H1 (cell line): Measurements from ENCODE around the gene L3MBTL1. TPM values are rescaled to one million over a fixed set of nuclear protein-coding genes. Genes with fewer than 3 reads are reported as not detected.

Source experiments
- CTCF ChIA-PET: fragments of 300-600 bp; sonication (Branson Sonifier 250); formaldehyde crosslinking; loops from one replicate; lab custom pipeline; 2021; ENCODE audit not compliant: partially characterized antibody; lab: Charles Lee
- POLR2A ChIA-PET: fragments of 300-600 bp; sonication (Branson Sonifier 250); formaldehyde crosslinking; loops from one replicate; lab custom pipeline; 2021; ENCODE audit warnings: inconsistent platforms; ENCODE audit not compliant: partially characterized antibody; lab: Charles Lee
- DNase-seq, 2 experiments: peaks; one replicate each; pipeline versions ENCODE4 v3.0.0 to v3.0.0-alpha.2; 2010 to 2022; ENCODE audit warnings: low spot score in 2 of 2, low read depth in 1 of 2, mixed read lengths in 1 of 2
- FAIRE-seq: peaks from 2 replicates; lab custom pipeline; 2011; peaks lifted over from hg19 to GRCh38; lab: Jason Lieb, UNC
- H2AFZ ChIP-seq: 2 replicates; pipeline ENCODE4 v1.8.1; 2012; ENCODE audit warnings: low read length, inconsistent platforms
- H2AK5ac ChIP-seq: 2 replicates; pipeline ENCODE4 v1.6.1; 2013; ENCODE audit warnings: low read depth, low read length
- H2BK120ac ChIP-seq: replicated peaks from 2 replicates; pipeline ENCODE3; 2013; ENCODE audit warnings: low read depth, low read length, inconsistent platforms
- H2BK12ac ChIP-seq: 2 replicates; pipeline ENCODE4 v1.6.1; 2013; ENCODE audit warnings: low read depth, low read length
- H2BK15ac ChIP-seq: 2 replicates; pipeline ENCODE4 v1.6.1; 2013; ENCODE audit warnings: low read length
- H2BK20ac ChIP-seq: 2 replicates; pipeline ENCODE4 v1.6.1; 2013; ENCODE audit warnings: low read length
- H2BK5ac ChIP-seq: 2 replicates; pipeline ENCODE4 v1.6.1; 2013; ENCODE audit warnings: low read depth, low read length
- H3K14ac ChIP-seq: 2 replicates; pipeline ENCODE4 v1.6.1; 2013; ENCODE audit warnings: inconsistent platforms; ENCODE audit not compliant: insufficient read length
- H3K18ac ChIP-seq: 2 replicates; pipeline ENCODE4 v1.6.1; 2013; ENCODE audit warnings: low read length; ENCODE audit errors: extremely low read depth
- H3K23ac ChIP-seq: 2 replicates; pipeline ENCODE4 v1.6.1; 2013; ENCODE audit warnings: inconsistent platforms; ENCODE audit not compliant: insufficient read length
- H3K23me2 ChIP-seq: 2 replicates; pipeline ENCODE4 v1.6.1; 2013; ENCODE audit warnings: low read depth, low read length
- H3K27ac ChIP-seq: 2 replicates; pipeline ENCODE4 v1.6.1; 2011; ENCODE audit warnings: low read depth, low read length, inconsistent platforms
- H3K27me3 ChIP-seq, 4 experiments: replicated peaks in 1 of 4; 1 replicate in 1 of 4; 2 replicates in 3 of 4; pipeline versions ENCODE4 v1.6.1 to v1.8.1; 2011 to 2013; ENCODE audit warnings: low read length in 3 of 4, mild to moderate bottlenecking in 3 of 4, inconsistent platforms in 2 of 4, mixed read lengths in 2 of 4, moderate library complexity in 1 of 4; ENCODE audit not compliant: control insufficient read depth in 3 of 4, insufficient read depth in 3 of 4; ENCODE audit errors: extremely low read depth in 1 of 4
- H3K36me3 ChIP-seq, 4 experiments: 2 replicates each; pipeline versions ENCODE4 v1.6.1 to v1.8.1; 2011 to 2013; ENCODE audit warnings: mild to moderate bottlenecking in 4 of 4, low read length in 3 of 4, moderate library complexity in 2 of 4, control low read depth in 1 of 4, inconsistent platforms in 1 of 4; ENCODE audit not compliant: insufficient read depth in 4 of 4, control insufficient read depth in 2 of 4
- H3K4ac ChIP-seq: replicated peaks from 2 replicates; pipeline ENCODE3; 2013; ENCODE audit warnings: low read length, low read depth, mixed read lengths, inconsistent platforms; ENCODE audit not compliant: insufficient read length
- H3K4me1 ChIP-seq, 4 experiments: replicated peaks in 1 of 4; 1 replicate in 1 of 4; 2 replicates in 3 of 4; pipeline versions ENCODE4 v1.6.1 to v1.8.1; 2011 to 2013; ENCODE audit warnings: low read length in 3 of 4, inconsistent platforms in 2 of 4, mixed read lengths in 1 of 4; ENCODE audit not compliant: insufficient read depth in 4 of 4, control insufficient read depth in 3 of 4
- H3K4me2 ChIP-seq, 2 experiments: 2 replicates each; pipeline versions ENCODE4 v1.6.1 to v1.8.1; 2011 to 2013; ENCODE audit warnings: low read depth in 2 of 2, low read length in 2 of 2, control low read depth in 1 of 2, inconsistent platforms in 1 of 2, mild to moderate bottlenecking in 1 of 2; ENCODE audit not compliant: insufficient read depth in 1 of 2
- H3K4me3 ChIP-seq, 4 experiments: fragments of 200-600, 300-600 bp in 1 of 4; sonication (generic), shearing (Covaris generic), sonication (Bioruptor Twin) in 1 of 4; 2 replicates each; pipeline versions ENCODE4 v1.5.1 to v1.8.1; 2011 to 2016; ENCODE audit warnings: low read length in 4 of 4, low read depth in 3 of 4, control low read depth in 2 of 4, inconsistent platforms in 2 of 4, mild to moderate bottlenecking in 2 of 4, mixed read lengths in 1 of 4, moderate library complexity in 1 of 4; ENCODE audit not compliant: insufficient read depth in 2 of 4; ENCODE audit errors: extremely low read depth in 1 of 4
- H3K56ac ChIP-seq: replicated peaks from 2 replicates; pipeline ENCODE3; 2013; ENCODE audit warnings: low read depth, mild to moderate bottlenecking, mixed read lengths, low read length, inconsistent platforms; ENCODE audit not compliant: insufficient read length
- H3K79me1 ChIP-seq: 2 replicates; pipeline ENCODE4 v1.6.1; 2013; ENCODE audit warnings: low read depth, low read length, control low read depth
- H3K79me2 ChIP-seq, 2 experiments: 2 replicates each; pipeline versions ENCODE4 v1.6.1 to v1.8.1; 2012 to 2013; ENCODE audit warnings: low read length in 2 of 2, mild to moderate bottlenecking in 2 of 2, inconsistent platforms in 1 of 2; ENCODE audit not compliant: insufficient read depth in 2 of 2, control insufficient read depth in 1 of 2
- H3K9ac ChIP-seq, 4 experiments: replicated peaks in 1 of 4; 1 replicate in 1 of 4; 2 replicates in 3 of 4; pipeline versions ENCODE4 v1.6.1 to v1.8.1; 2011 to 2013; ENCODE audit warnings: low read depth in 3 of 4, low read length in 3 of 4, control low read depth in 2 of 4, mild to moderate bottlenecking in 2 of 4, moderate library complexity in 2 of 4, inconsistent platforms in 1 of 4; ENCODE audit errors: extremely low read depth in 1 of 4
- H3K9me3 ChIP-seq, 2 experiments: 2 replicates each; pipeline versions ENCODE4 v1.6.1 to v1.8.1; 2012 to 2013; ENCODE audit warnings: mild to moderate bottlenecking in 2 of 2, moderate library complexity in 2 of 2, control low read depth in 1 of 2, inconsistent platforms in 1 of 2, low read depth in 1 of 2, low read length in 1 of 2, mixed read lengths in 1 of 2; ENCODE audit not compliant: insufficient read depth in 2 of 2
- H4K20me1 ChIP-seq, 2 experiments: replicated peaks in 1 of 2; 2 replicates each; pipeline versions ENCODE3 to v1.8.1; 2011 to 2013; ENCODE audit warnings: inconsistent platforms in 2 of 2, low read length in 2 of 2, mild to moderate bottlenecking in 1 of 2; ENCODE audit not compliant: insufficient read depth in 2 of 2, control insufficient read depth in 1 of 2
- H4K5ac ChIP-seq: 2 replicates; pipeline ENCODE4 v1.6.1; 2013; ENCODE audit warnings: low read length, low read depth, mixed read lengths, inconsistent platforms; ENCODE audit not compliant: insufficient read length
- H4K8ac ChIP-seq: 2 replicates; pipeline ENCODE4 v1.8.0; 2013; ENCODE audit warnings: mild to moderate bottlenecking, moderate library complexity, low read length, inconsistent platforms; ENCODE audit not compliant: insufficient read depth; ENCODE audit errors: extremely low read depth
- H4K91ac ChIP-seq: replicated peaks from 2 replicates; pipeline ENCODE3; 2013; ENCODE audit warnings: low read length, mixed read lengths, inconsistent platforms; ENCODE audit not compliant: insufficient read length
- ATF2 ChIP-seq: IDR thresholded peaks from 2 replicates; pipeline ENCODE4 v1.6.1; 2012; ENCODE audit warnings: low read length, inconsistent platforms
- CEBPB ChIP-seq: IDR thresholded peaks from 2 replicates; pipeline ENCODE4 v1.6.1; 2012; ENCODE audit warnings: low read depth, low read length
- CTBP2 ChIP-seq: IDR thresholded peaks from 2 replicates; pipeline ENCODE4 v1.7.0; 2011; ENCODE audit warnings: borderline replicate concordance, mild to moderate bottlenecking, moderate library complexity, mixed read lengths, low read length; ENCODE audit not compliant: insufficient read depth, insufficient read length
- EZH2 ChIP-seq: fragments of 200-600 bp; sonication (generic); IDR thresholded peaks from 2 replicates; pipeline ENCODE4 v1.7.1; 2012; ENCODE audit warnings: low read depth, mild to moderate bottlenecking, moderate library complexity, low read length, inconsistent platforms; ENCODE audit not compliant: severe bottlenecking
- GTF2F1 ChIP-seq: IDR thresholded peaks from 2 replicates; pipeline ENCODE4 v1.6.1; 2012; ENCODE audit warnings: low read depth, low read length, improper control_type of control experiment, borderline replicate concordance
- KDM4A ChIP-seq: IDR thresholded peaks from one replicate; pipeline ENCODE4 v1.7.1; 2012; ENCODE audit warnings: low read depth, mild to moderate bottlenecking, moderate library complexity, low read length, inconsistent platforms; ENCODE audit not compliant: severe bottlenecking
- KDM5A ChIP-seq: fragments of 200-600 bp; IDR thresholded peaks from 2 replicates; pipeline ENCODE4 v1.7.1; 2012; ENCODE audit warnings: mild to moderate bottlenecking, low read length, inconsistent platforms, mixed read lengths
- PHF8 ChIP-seq: fragments of 200-600 bp; sonication (generic); conservative IDR thresholded peaks from 2 replicates; pipeline ENCODE4 v1.7.1; 2012; ENCODE audit warnings: low read depth, mild to moderate bottlenecking, inconsistent platforms, low read length, moderate library complexity
- RAD21 ChIP-seq, 2 experiments: IDR thresholded peaks in 1 of 2; conservative IDR thresholded peaks in 1 of 2; 2 replicates each; pipeline ENCODE4 v1.6.1; 2011; ENCODE audit warnings: low read depth in 2 of 2, low read length in 2 of 2, improper control_type of control experiment in 1 of 2, inconsistent platforms in 1 of 2, mild to moderate bottlenecking in 1 of 2, moderate library complexity in 1 of 2
- SIN3A ChIP-seq, 2 experiments: IDR thresholded peaks in 1 of 2; conservative IDR thresholded peaks in 1 of 2; 2 replicates each; pipeline ENCODE4 v1.6.1; 2011 to 2012; ENCODE audit warnings: low read length in 2 of 2, improper control_type of control experiment in 1 of 2, low read depth in 1 of 2, mild to moderate bottlenecking in 1 of 2
- TAF7 ChIP-seq: optimal IDR thresholded peaks from 2 replicates; pipeline ENCODE3; 2011; ENCODE audit warnings: low read depth, mild to moderate bottlenecking, inconsistent platforms, low read length, moderate library complexity, borderline replicate concordance
- WGBS, 2 experiments: shearing (Covaris generic) in 1 of 2; methylation state at CpG; one replicate each; pipeline versions ENCODE4 v1.1.6 to v1.1.7; 2013 to 2015; ENCODE audit warnings: low lambda C conversion rate in 2 of 2, mixed read lengths in 2 of 2, inconsistent platforms in 1 of 2, low coverage in 1 of 2, missing lambda C conversion rate in 1 of 2; ENCODE audit not compliant: insufficient replicate concordance in 2 of 2, insufficient coverage in 1 of 2, insufficient read length in 1 of 2; ENCODE audit errors: extremely low coverage in 1 of 2, missing lambda C conversion rate in 1 of 2; 5-methylcytosine and 5-hydroxymethylcytosine counted together
- polyA plus RNA-seq, 7 experiments: library from polyadenylated mRNA; depleted of rRNA in 3 of 7; stranded (reverse) in 5 of 7; unstranded in 2 of 7; fragments of >200 nt in 5 of 7; fragments of 200-250 nt in 2 of 7; gene quantifications; 1 replicate in 5 of 7; 2 replicates in 1 of 7; 4 replicates in 1 of 7; pipeline versions ENCODE4 v1.2.1 to v1.2.3, GENCODE V29; 2011 to 2013; ENCODE audit warnings: missing spikeins in 2 of 7, mixed read lengths in 2 of 7
- total RNA-seq: library from RNA; stranded (reverse); fragmentation: NEBNext Ultra II Directional; extraction: Animal tissue kit (Norgen Biotek cat#: 25700); gene quantifications from 2 replicates; pipeline ENCODE4 v1.2.1, GENCODE V29; 2021

L3MBTL1 gene
- total and polyA plus RNA-seq, 2 of the 8 experiments (the other 6 are each of a cell fraction or from before 2014, with no cell fraction given) = 11.9 to 17.0 TPM

DNA sequence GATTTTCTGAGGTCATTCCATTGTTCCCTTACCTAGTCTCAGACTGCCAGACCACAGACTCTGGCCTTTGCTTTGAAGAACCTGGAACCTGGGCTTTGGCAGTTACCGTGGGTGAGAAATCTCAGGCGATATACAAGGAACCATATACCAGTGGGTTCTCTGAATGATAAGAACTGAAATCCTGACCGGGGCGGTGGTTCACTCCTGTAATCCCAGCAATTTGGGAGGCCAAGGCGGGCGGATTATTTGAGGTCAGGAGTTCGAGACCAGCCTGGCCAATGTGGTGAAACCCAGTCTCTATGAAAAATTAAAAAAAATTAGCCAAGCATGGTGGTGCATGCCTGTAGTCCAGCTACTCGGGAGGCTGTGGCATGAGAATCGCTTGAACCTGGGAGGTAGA, 37.0 kb downstream of the L3MBTL1 start:
- Histone ChIP-seq H2BK12ac (no peak overlapping the region), H4K8ac (no peak overlapping the region), H3K79me2 (no peaks in the 10 kb centered on the region), H3K27me3 (no peaks in the 10 kb centered on the region), H3K4me1 (no peaks in the 10 kb centered on the region), H3K79me1 (no peaks in the 10 kb centered on the region), H2BK120ac (no peak overlapping the region), H4K91ac (no peak overlapping the region), H2BK15ac (no peak overlapping the region), H4K20me1 (no peaks in the 10 kb centered on the region), H3K4ac (no peak overlapping the region), H3K27ac (no peak overlapping the region), H3K4me3 (no peak overlapping the region), H3K23me2 (peaks cover 2% of the 10 kb centered on the region; the same call in 1 of the 2 replicates), H3K9ac (no peak overlapping the region), H3K56ac (no peak overlapping the region), H3K36me3 (peaks cover 0 to 9% (median 4%) of the 10 kb centered on the region in 4 experiments; a peak in 6 of 8 replicates), H3K23ac (no peak overlapping the region), H4K5ac (no peak overlapping the region), H2AK5ac (no peak overlapping the region), H3K14ac (no peak overlapping the region), H3K9me3 (peaks cover 0 to 7% of the 10 kb centered on the region in 2 experiments; a peak in 2 of 4 replicates), H2BK20ac (no peak overlapping the region), H3K18ac (no peak overlapping the region), H3K4me2 (no peak overlapping the region), H2AFZ (no peak overlapping the region), H2BK5ac (no peak overlapping the region)
- POLR2A ChIA-PET = no interaction called here
- CTCF ChIA-PET = interaction anchor here (0.7 to 2.7 kb wide), 2 partner anchors 8 to 727 kb away, joined by 4 to 13 read pairs; no protein-coding TSS in a partner anchor
- 94% methylated on average over 9 of the region's 9 CpGs; no CpG with 5 or more reads in 1 of the 2 experiments for WGBS, 2 experiments
- no peak for DNase-seq
- FAIRE-seq = no peak
- TF ChIP-seq GTF2F1 (no peak), TAF7 (no peak), EZH2 (no peak), CEBPB (no peak), RAD21 (IDR thresholded peaks at IDR 0.05 in 1 of 2, conservative IDR thresholded peaks at IDR 0.05 in 1 of 2; ENCODE audit: low read depth in 2 of 2, low read length in 2 of 2) (no peak), KDM4A (no peak), KDM5A (no peak), ATF2 (no peak), PHF8 (no peak), SIN3A (conservative IDR thresholded peaks at IDR 0.05 in 1 of 2, IDR thresholded peaks at IDR 0.05 in 1 of 2; ENCODE audit: low read depth in 1 of 2, low read length in 2 of 2) (no peak), CTBP2 (no peak)
